GM12865 (cell line): ENCODE measurements around the gene CYP2S1.
"Not testable (repeated sequence)": the region's sequence is repeated elsewhere in the genome, so short reads cannot be mapped to it uniquely, and the experiment has no call there.

Experiments
- DNase-seq: peaks from one replicate; pipeline ENCODE4 v3.0.0; 2010; ENCODE audit warnings: low read depth
- H3K4me3 ChIP-seq: 2 replicates; pipeline ENCODE4 v1.5.1; 2011; ENCODE audit warnings: mild to moderate bottlenecking, low read depth, low read length, control low read depth
- CTCF ChIP-seq: IDR thresholded peaks from 2 replicates; pipeline ENCODE4 v1.5.1; 2011; ENCODE audit warnings: low read length, control low read depth, low read depth, inconsistent platforms; ENCODE audit not compliant: insufficient read depth; ENCODE audit errors: missing control alignments

The CYP2S1 gene

GRCh38 chr19:41192574-41193429 lies at the start of gene CYP2S1:
Gene CYP2S1 (plus strand): TSS chr19:41193219. CDS start chr19:41193265, 46 bp downstream.
- no peak for DNase-seq
- no peak for TF ChIP-seq CTCF
- H3K4me3 ChIP-seq = peak within 1 kb of the TSS; percentile 10

- no peak overlapping the region for H3K4me3 ChIP-seq
- peak; percentile 85 for TF ChIP-seq CTCF
- DNase-seq = peak; percentile 84
Measured at GRCh38 chr19:41144403-41144802, 48.6 kb upstream of the CYP2S1 start.

GRCh38 chr19:41149831-41150230 lies 43.2 kb upstream of the CYP2S1 start:
- DNase-seq = no peak
- no peak for TF ChIP-seq CTCF
- no peak overlapping the region for H3K4me3 ChIP-seq

GRCh38 chr19:41150986-41151385 lies 42.0 kb upstream of the CYP2S1 start:
- not testable (repeated sequence) for DNase-seq, H3K4me3 ChIP-seq

GRCh38 chr19:41154060-41154459 lies 39.0 kb upstream of the CYP2S1 start:
- TF ChIP-seq CTCF = no peak
- H3K4me3 ChIP-seq = no peak overlapping the region
- no peak for DNase-seq

- no peak for TF ChIP-seq CTCF
- DNase-seq = no peak
Measured at GRCh38 chr19:41156207-41156606, 36.8 kb upstream of the CYP2S1 start.

GRCh38 chr19:41159881-41160280 lies 33.1 kb upstream of the CYP2S1 start:
- no peak for TF ChIP-seq CTCF
- DNase-seq = no peak
- H3K4me3 ChIP-seq = no peak overlapping the region

More at GRCh38 chr19:41156207-41156606, 36.8 kb upstream of the CYP2S1 start:
- H3K4me3 ChIP-seq = no peak overlapping the region
